Panc1 (cell line): ENCODE measurements around the gene ATG13.

ENCODE experiments used
- CTCF ChIP-seq: fragments of 450-650 bp; IDR thresholded peaks from 2 replicates; pipeline ENCODE4 v1.5.1; 2017; ENCODE audit warnings: mild to moderate bottlenecking
- POLR2AphosphoS5 ChIP-seq: IDR thresholded peaks from 2 replicates; pipeline ENCODE4 v1.6.1; 2012; ENCODE audit warnings: mild to moderate bottlenecking, low read depth, low read length, moderate library complexity
- SIN3A ChIP-seq: IDR thresholded peaks from 2 replicates; pipeline ENCODE4 v1.6.1; 2012; ENCODE audit warnings: low read depth, mild to moderate bottlenecking, low read length, moderate library complexity, borderline replicate concordance; ENCODE audit not compliant: insufficient read depth
- TCF7L2 ChIP-seq: IDR thresholded peaks from 2 replicates; pipeline ENCODE4 v1.6.1; 2011; ENCODE audit warnings: mild to moderate bottlenecking, low read depth, low read length, inconsistent platforms

GRCh38 chr11:46677169-46677568 lies 59.8 kb downstream of the ATG13 start:
- no peak for TF ChIP-seq TCF7L2
- TF ChIP-seq CTCF, result no peak
- no peak for TF ChIP-seq POLR2AphosphoS5
- TF ChIP-seq SIN3A, result no peak
